ENCODE measurements around the gene CDK17.

GRCh38 chr12:96250119-96250685, 150.0 kb downstream of the CDK17 start:
- TF ChIP-seq CTCF (conservative IDR thresholded peaks at IDR 0.05; ENCODE audit: low read length) = no peak
- no peak for TF ChIP-seq EZH2phosphoT487 (IDR thresholded peaks at IDR 0.05; ENCODE audit: borderline replicate concordance)
